K562 (cell line): ENCODE data around the gene LATS1. TPM values are rescaled to one million over a fixed set of nuclear protein-coding genes. Genes with fewer than 3 reads are reported as not detected.
A peak's percentile ranks its signal among the peaks of the same experiment; 100 is the strongest.

Source experiments
- ATAC-seq: fragments of 200-7000 bp; cut with Tn5 transposase; 3 replicates; pipeline ENCODE4 v1.9.1; 2020; ENCODE audit warnings: moderate library complexity
- BruUV-seq: library from RNA; stranded (reverse); fragments of 400-500 nt; replicated peaks from 2 replicates; lab custom pipeline; 2021; lab: Mats Ljungman, UMichigan
- CTCF ChIA-PET: fragments of 300-600 bp; formaldehyde crosslinking; extraction: SDS; loops from one replicate; lab custom pipeline; 2021; ENCODE audit warnings: low intra/inter-chr PET ratio; lab: Yijun Ruan, JAX
- POLR2A ChIA-PET: fragments of 300-600, 350-650 bp; sonication (Branson Sonifier 250); formaldehyde crosslinking; extraction: SDS; loops from one replicate; lab custom pipeline; 2021; ENCODE audit warnings: antibody characterized with exemption, inconsistent platforms; lab: Yijun Ruan, JAX
- DNase-seq, 4 experiments: peaks; one replicate each; pipeline versions ENCODE4 v3.0.0 to v3.0.0-alpha.2; 2011 to 2018; ENCODE audit warnings: low spot score in 3 of 4, mixed read lengths in 3 of 4; ENCODE audit errors: extremely low read depth in 1 of 4
- FAIRE-seq: peaks from 2 replicates; lab custom pipeline; 2011; peaks lifted over from hg19 to GRCh38; lab: Jason Lieb, UNC
- H2AFZ ChIP-seq: 2 replicates; pipeline ENCODE4 v1.6.0; 2011; ENCODE audit warnings: low read depth, low read length, control low read depth, inconsistent platforms
- H3K27ac ChIP-seq: fragments of 200-600 bp; 3 replicates; pipeline ENCODE4 v1.8.0; 2011; ENCODE audit warnings: low read depth, mild to moderate bottlenecking, control low read depth, inconsistent platforms, low read length, moderate library complexity, mixed read lengths; ENCODE audit errors: extremely low read depth
- H3K27me3 ChIP-seq, 2 experiments: fragments of 300-600 bp in 1 of 2; 2 replicates in 1 of 2; 3 replicates in 1 of 2; pipeline versions ENCODE4 v1.6.0 to v1.8.0; 2011; ENCODE audit warnings: inconsistent platforms in 2 of 2, low read length in 2 of 2, mild to moderate bottlenecking in 1 of 2, mixed read lengths in 1 of 2, moderate library complexity in 1 of 2; ENCODE audit not compliant: control insufficient read depth in 2 of 2, insufficient read depth in 2 of 2
- H3K36me3 ChIP-seq: fragments of 300-600 bp; 3 replicates; pipeline ENCODE4 v1.8.0; 2011; ENCODE audit warnings: mild to moderate bottlenecking, low read length, inconsistent platforms; ENCODE audit not compliant: control insufficient read depth, insufficient read depth
- H3K4me1 ChIP-seq, 2 experiments: fragments of 200-600 bp in 1 of 2; replicated peaks in 1 of 2; 2 replicates in 1 of 2; 3 replicates in 1 of 2; pipeline versions ENCODE4 v1.5.1 to v1.8.0; 2011; ENCODE audit warnings: inconsistent platforms in 2 of 2, low read length in 2 of 2, mild to moderate bottlenecking in 1 of 2, mixed read lengths in 1 of 2, moderate library complexity in 1 of 2; ENCODE audit not compliant: control insufficient read depth in 2 of 2, insufficient read depth in 2 of 2
- H3K4me2 ChIP-seq: 2 replicates; pipeline ENCODE4 v1.6.1; 2011; ENCODE audit warnings: low read length, control low read depth, inconsistent platforms, mixed read lengths; ENCODE audit not compliant: insufficient read depth
- H3K4me3 ChIP-seq: fragments of 200-600 bp; sonication (generic), shearing (Covaris generic); 2 replicates; pipeline ENCODE4 v1.5.1; 2016; ENCODE audit warnings: control low read depth, inconsistent platforms
- H3K79me2 ChIP-seq: fragments of 200-600 bp; 3 replicates; pipeline ENCODE4 v1.8.0; 2011; ENCODE audit warnings: low read length, inconsistent platforms; ENCODE audit not compliant: control insufficient read depth, insufficient read depth
- H3K9ac ChIP-seq, 2 experiments: 2 replicates each; pipeline versions ENCODE4 v1.6.0 to v1.6.1; 2011; ENCODE audit warnings: low read depth in 2 of 2, low read length in 2 of 2, control low read depth in 1 of 2, inconsistent platforms in 1 of 2, mild to moderate bottlenecking in 1 of 2, mixed read lengths in 1 of 2; ENCODE audit not compliant: insufficient read depth in 1 of 2
- H3K9me1 ChIP-seq: one replicate; pipeline ENCODE4 v1.6.0; 2011; ENCODE audit warnings: inconsistent platforms, mild to moderate bottlenecking, low read length, moderate library complexity; ENCODE audit not compliant: control insufficient read depth, insufficient read depth
- H3K9me3 ChIP-seq: replicated peaks from 2 replicates; pipeline ENCODE4 v1.5.1; 2011; ENCODE audit warnings: low read depth, low read length, inconsistent platforms; ENCODE audit not compliant: control insufficient read depth, insufficient read depth
- H4K20me1 ChIP-seq: replicated peaks from 2 replicates; pipeline ENCODE4 v1.6.1; 2011; ENCODE audit warnings: low read length, inconsistent platforms, mixed read lengths; ENCODE audit not compliant: control insufficient read depth, insufficient read depth
- E4F1 ChIP-seq: fragments of 250-450 bp; sonication (Bioruptor Pico); IDR thresholded peaks from 2 replicates; pipeline ENCODE4 v1.5.0; 2021; ENCODE audit warnings: mild to moderate bottlenecking, borderline replicate concordance
- LARP7 ChIP-seq: fragments of 450-650 bp; IDR thresholded peaks from 2 replicates; pipeline ENCODE4 v1.6.1; 2016
- MBD2 ChIP-seq: sonication (generic); IDR thresholded peaks from 2 replicates; pipeline ENCODE4 v1.6.1; 2016; ENCODE audit warnings: low read depth, borderline replicate concordance
- MXI1 ChIP-seq: IDR thresholded peaks from 2 replicates; pipeline ENCODE4 v1.6.1; 2011; ENCODE audit warnings: low read depth, mild to moderate bottlenecking, improper control_type of control experiment, low read length
- OTX1 ChIP-seq: fragments of 450-650 bp; formaldehyde crosslinking; IDR thresholded peaks from 2 replicates; pipeline ENCODE4 v1.4.0; 2022; ENCODE audit warnings: mild to moderate bottlenecking
- RUNX1 ChIP-seq: sonication (generic); IDR thresholded peaks from 2 replicates; pipeline ENCODE4 v1.6.1; 2016; ENCODE audit warnings: antibody characterized with exemption, low read depth
- SFPQ ChIP-seq: fragments of 200-400 bp; formaldehyde crosslinking; IDR thresholded peaks from 2 replicates; pipeline ENCODE4 v1.6.1; 2017; ENCODE audit warnings: mild to moderate bottlenecking, low read depth, low read length, moderate library complexity
- WGBS: fragments of 100-300 bp; shearing (Covaris generic); methylation state at CpG from one replicate; pipeline ENCODE4 v1.1.6; 2016; ENCODE audit warnings: low coverage, mixed read lengths; ENCODE audit not compliant: insufficient coverage; ENCODE audit errors: missing lambda C conversion rate; 5-methylcytosine and 5-hydroxymethylcytosine counted together
- in situ Hi-C: fragments of 300-500 bp; cut with MboI; formaldehyde crosslinking; loops from 4 replicates; pipeline ENCODE4 v1.15.0; 2018; ENCODE audit warnings: inconsistent platforms, mixed read lengths
- intact Hi-C: fragments of 100-400 bp; cut with micrococcal nuclease; formaldehyde crosslinking; loops from 2 replicates; pipeline ENCODE4 v1.14.2; 2022
- polyA plus RNA-seq, 8 experiments: library from polyadenylated mRNA; depleted of rRNA in 4 of 8; stranded (reverse) in 5 of 8; unstranded in 3 of 8; fragments of >200 nt; fragmentation: Nextera tagmentation in 2 of 8; fragmentation: Illumina TruSeq in 1 of 8; extraction: Ambion mirVana in 2 of 8; extraction: Trizol in 1 of 8; gene quantifications; 2 replicates each; pipeline versions ENCODE4 v1.2.1 to v1.2.3, GENCODE V29; 2011 to 2014; ENCODE audit warnings: inconsistent platforms in 1 of 8, missing spikeins in 1 of 8
- total RNA-seq, 7 experiments: library from RNA; depleted of rRNA in 6 of 7; stranded (reverse); fragments of >200 nt in 6 of 7; fragmentation: Illumina TruSeq in 2 of 7; extraction: Trizol in 2 of 7; gene quantifications; 2 replicates each; pipeline versions ENCODE4 v1.2.1 to v1.2.3, GENCODE V29; 2011 to 2021; ENCODE audit warnings: low replicate concordance in 1 of 7

LATS1 gene
- total and polyA plus RNA-seq, 9 of the 15 experiments (the other 6 are each of a cell fraction or from before 2014, with no cell fraction given), result 5.0 to 36.3 (median 18.4) TPM

GRCh38 chr6:149719531-149719930, 1.6 kb upstream of the LATS1 start (continued):
- TF ChIP-seq MBD2, result no peak
- TF ChIP-seq SFPQ, result no peak

- POLR2A ChIA-PET, result interaction anchor here (0.7 to 3.2 kb wide), 18 partner anchors 10 to 577 kb away, joined by 3 to 14 read pairs (median 5); partner anchors contain the start of genes NUP43, PCMT1 and PPIL4
- peaks cover 5 to 19% of the 10 kb centered on the region in 2 experiments; a peak in 4 of 5 replicates for H3K4me1 ChIP-seq
- TF ChIP-seq E4F1 (CRISPR knock-in tag) (peak; percentile 67; the same call in 1 of the 2 replicates), MXI1 (peak; percentile 26; the same call in 1 of the 2 replicates), OTX1 (CRISPR knock-in tag) (no peak), LARP7 (peak; percentile 37; the same call in 1 of the 2 replicates), RUNX1 (0 out of 2 replicates have a peak, but pooled peaks have one; percentile 29)
- FAIRE-seq, result no peak
- H3K9ac ChIP-seq, result peak overlapping the region; percentile 99
- peak overlapping the region; percentile 91 for H2AFZ ChIP-seq
- CTCF ChIA-PET, result no interaction called here
- H4K20me1 ChIP-seq, result 0 out of 2 replicates have a peak, but pooled peaks cover 6% of the 10 kb centered on the region
- DNase-seq, result no peak
- H3K4me3 ChIP-seq, result peak overlapping the region; percentile 98
- no peaks in the 10 kb centered on the region for H3K27me3 ChIP-seq
- under 1% methylated on average over 9 of the region's 9 CpGs for WGBS
- peaks cover 65% of the 10 kb centered on the region for H3K79me2 ChIP-seq
- BruUV-seq, result no TSS peak
- H3K9me1 ChIP-seq, result no peaks in the 10 kb centered on the region
- no peaks in the 10 kb centered on the region for H3K9me3 ChIP-seq
- in situ Hi-C loops (no loop called here), intact Hi-C loops (loop anchor here (5.0 kb wide), 4 partner anchors 35 to 170 kb away; partner anchors contain the start of genes GINM1, KATNA1 and PPIL4)
- ATAC-seq, result no peak; the same call in 2 of the 3 replicates
- peaks cover 35% of the 10 kb centered on the region for H3K36me3 ChIP-seq
- H3K4me2 ChIP-seq, result peak overlapping the region; percentile 87
- peak overlapping the region; percentile 98 for H3K27ac ChIP-seq
These were observed 680 bp downstream of the LATS1 start for GRCh38 chr6:149717255-149717587.
